GM23338 (cell line): ENCODE data around the gene TAT. TPM values are rescaled to one million over a fixed set of nuclear protein-coding genes. Genes with fewer than 3 reads are reported as not detected.
A peak's percentile ranks its signal among the peaks of the same experiment; 100 is the strongest.

ENCODE experiments used
- ATAC-seq: fragments of 200-7000 bp; cut with Tn5 transposase; 3 replicates; pipeline ENCODE4 v1.9.1; 2020
- DNase-seq: peaks from one replicate; pipeline ENCODE4 v3.0.0-alpha.2; 2015; ENCODE audit warnings: low spot score
- H2AFZ ChIP-seq: fragments of 200-600 bp; sonication (generic); 2 replicates; pipeline ENCODE4 v1.8.0; 2016; ENCODE audit warnings: antibody characterized with exemption, mild to moderate bottlenecking, moderate library complexity
- H3F3A ChIP-seq: fragments of 200-600 bp; sonication (generic); replicated peaks from 2 replicates; pipeline ENCODE4 v1.8.0; 2017; ENCODE audit warnings: antibody characterized with exemption, mixed run types, low read depth
- H3K27ac ChIP-seq: fragments of 200-600 bp; sonication (generic); 2 replicates; pipeline ENCODE4 v1.6.1; 2016; ENCODE audit warnings: low read depth
- H3K27me3 ChIP-seq: fragments of 200-600 bp; sonication (generic); 2 replicates; pipeline ENCODE4 v1.8.0; 2016; ENCODE audit warnings: mild to moderate bottlenecking, mixed run types, moderate library complexity; ENCODE audit not compliant: insufficient read depth
- H3K36me3 ChIP-seq: fragments of 200-600 bp; sonication (generic); 2 replicates; pipeline ENCODE4 v1.8.0; 2016; ENCODE audit warnings: mild to moderate bottlenecking; ENCODE audit not compliant: insufficient read depth
- H3K4me1 ChIP-seq: fragments of 200-600 bp; sonication (generic); 2 replicates; pipeline ENCODE4 v1.8.0; 2016; ENCODE audit warnings: mild to moderate bottlenecking, moderate library complexity; ENCODE audit not compliant: insufficient read depth
- H3K4me2 ChIP-seq: fragments of 200-600 bp; sonication (generic); 2 replicates; pipeline ENCODE4 v1.7.1; 2017; ENCODE audit warnings: mixed run types
- H3K4me3 ChIP-seq: fragments of 200-600 bp; sonication (generic); 2 replicates; pipeline ENCODE4 v1.6.1; 2016; ENCODE audit warnings: mixed run types
- H3K79me2 ChIP-seq: fragments of 200-600 bp; sonication (generic); replicated peaks from 2 replicates; pipeline ENCODE4 v1.8.0; 2017; ENCODE audit warnings: mild to moderate bottlenecking; ENCODE audit not compliant: insufficient read depth
- H3K9me2 ChIP-seq: fragments of 200-600 bp; sonication (generic); 2 replicates; pipeline ENCODE4 v1.8.0; 2017; ENCODE audit not compliant: insufficient read depth
- H4K20me1 ChIP-seq: fragments of 200-600 bp; sonication (generic); replicated peaks from 2 replicates; pipeline ENCODE4 v1.8.0; 2017; ENCODE audit warnings: mild to moderate bottlenecking; ENCODE audit not compliant: insufficient read depth
- H3K27ac Mint-ChIP-seq: 2 replicates; pipeline ENCODE4 v1.8.0; 2020; ENCODE audit warnings: inconsistent platforms, mild to moderate bottlenecking, moderate library complexity, mixed read lengths
- H3K27me3 Mint-ChIP-seq: 3 replicates; pipeline ENCODE4 v1.8.0; 2022; ENCODE audit warnings: low read depth, mild to moderate bottlenecking, moderate library complexity, mixed read lengths, inconsistent platforms; ENCODE audit not compliant: insufficient read depth, poor library complexity
- H3K36me3 Mint-ChIP-seq: 3 replicates; pipeline ENCODE4 v1.8.0; 2021; ENCODE audit warnings: low read depth, mild to moderate bottlenecking, inconsistent platforms, moderate library complexity, mixed read lengths
- H3K4me1 Mint-ChIP-seq: 3 replicates; pipeline ENCODE4 v1.8.0; 2020; ENCODE audit warnings: mild to moderate bottlenecking, inconsistent platforms, mixed read lengths
- H3K4me3 Mint-ChIP-seq: 3 replicates; pipeline ENCODE4 v1.8.0; 2021; ENCODE audit warnings: moderate library complexity, mild to moderate bottlenecking, inconsistent platforms, mixed read lengths
- H3K9me3 Mint-ChIP-seq: 3 replicates; pipeline ENCODE4 v1.8.0; 2020; ENCODE audit warnings: moderate library complexity, mild to moderate bottlenecking, inconsistent platforms, mixed read lengths
- CREB1 ChIP-seq: fragments of 250-450 bp; sonication (Bioruptor Pico); IDR thresholded peaks from 2 replicates; pipeline ENCODE4 v1.5.0; 2020; ENCODE audit warnings: low read depth, mild to moderate bottlenecking, moderate library complexity
- EZH2 ChIP-seq: fragments of 200-600 bp; sonication (generic); IDR thresholded peaks from one replicate; pipeline ENCODE4 v1.8.0; 2017; ENCODE audit warnings: antibody characterized with exemption, mild to moderate bottlenecking, low read depth; ENCODE audit not compliant: unreplicated experiment
- NANOG ChIP-seq: IDR thresholded peaks from 2 replicates; pipeline ENCODE4 v1.6.1; 2016; ENCODE audit warnings: antibody characterized with exemption, borderline replicate concordance
- STAT1 ChIP-seq: IDR thresholded peaks from one replicate; pipeline ENCODE4 v1.6.1; 2016; ENCODE audit warnings: antibody characterized with exemption; ENCODE audit not compliant: unreplicated experiment
- ZNF114 ChIP-seq: fragments of 250-450 bp; sonication (Bioruptor Pico); IDR thresholded peaks from 2 replicates; pipeline ENCODE4 v1.5.0; 2020; ENCODE audit warnings: mild to moderate bottlenecking, moderate library complexity
- ZNF331 ChIP-seq: fragments of 250-450 bp; sonication (Bioruptor Pico); IDR thresholded peaks from 2 replicates; pipeline ENCODE4 v1.5.0; 2020; ENCODE audit warnings: low read depth, mild to moderate bottlenecking, moderate library complexity
- polyA plus RNA-seq: library from polyadenylated mRNA; unstranded; fragments of >200 nt; fragmentation: Nextera tagmentation; extraction: Ambion mirVana; gene quantifications from 2 replicates; pipeline ENCODE4 v1.2.1, GENCODE V29; 2016
- total RNA-seq: library from RNA; depleted of rRNA; stranded (reverse); fragments of >200 nt; shearing (Covaris generic); gene quantifications from 2 replicates; pipeline ENCODE4 v1.2.3, GENCODE V29; 2014
- TF ChIP-seq, protein P1 (sequence below): IDR thresholded peaks from 2 replicates; pipeline ENCODE4 v1.6.1; 2016; ENCODE audit warnings: antibody characterized with exemption
- TF ChIP-seq, protein P2 (sequence below): IDR thresholded peaks from one replicate; pipeline ENCODE4 v1.6.1; 2018; ENCODE audit warnings: antibody characterized with exemption; ENCODE audit not compliant: unreplicated experiment
- TF ChIP-seq, protein P3 (sequence below): fragments of 250-450 bp; sonication (Bioruptor Pico); IDR thresholded peaks from 2 replicates; pipeline ENCODE4 v1.5.0; 2020; ENCODE audit warnings: mild to moderate bottlenecking, moderate library complexity

The TAT gene
- total and polyA plus RNA-seq, 2 experiments from 2014 or later, result 0.05 TPM; not detected in 1

DNA sequence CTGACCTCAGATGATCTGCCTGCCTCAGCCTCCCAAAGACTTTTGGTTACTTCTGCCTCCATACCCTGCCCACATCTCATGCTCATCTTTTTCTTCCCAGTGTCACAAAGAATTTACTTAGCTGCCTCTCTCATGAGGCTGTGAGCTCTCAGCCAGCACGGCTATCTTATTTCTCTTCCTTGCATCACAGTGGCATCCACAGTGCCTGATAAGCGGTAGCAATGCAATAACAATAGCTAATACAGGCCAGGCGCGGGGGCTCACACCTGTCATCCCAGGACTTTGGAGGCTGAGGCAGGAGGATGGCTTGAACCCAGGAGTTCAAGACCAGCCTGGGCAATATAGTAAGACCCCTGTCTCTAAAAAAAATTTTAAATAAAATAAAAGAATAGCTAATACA is 33.6 kb upstream of the TAT start (continued):
- TF ChIP-seq, protein P1, sequence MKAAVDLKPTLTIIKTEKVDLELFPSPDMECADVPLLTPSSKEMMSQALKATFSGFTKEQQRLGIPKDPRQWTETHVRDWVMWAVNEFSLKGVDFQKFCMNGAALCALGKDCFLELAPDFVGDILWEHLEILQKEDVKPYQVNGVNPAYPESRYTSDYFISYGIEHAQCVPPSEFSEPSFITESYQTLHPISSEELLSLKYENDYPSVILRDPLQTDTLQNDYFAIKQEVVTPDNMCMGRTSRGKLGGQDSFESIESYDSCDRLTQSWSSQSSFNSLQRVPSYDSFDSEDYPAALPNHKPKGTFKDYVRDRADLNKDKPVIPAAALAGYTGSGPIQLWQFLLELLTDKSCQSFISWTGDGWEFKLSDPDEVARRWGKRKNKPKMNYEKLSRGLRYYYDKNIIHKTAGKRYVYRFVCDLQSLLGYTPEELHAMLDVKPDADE, result no peak
- TF ChIP-seq NANOG (no peak), CREB1 (CRISPR knock-in tag) (no peak), EZH2 (no peak)
- TF ChIP-seq, protein P2, sequence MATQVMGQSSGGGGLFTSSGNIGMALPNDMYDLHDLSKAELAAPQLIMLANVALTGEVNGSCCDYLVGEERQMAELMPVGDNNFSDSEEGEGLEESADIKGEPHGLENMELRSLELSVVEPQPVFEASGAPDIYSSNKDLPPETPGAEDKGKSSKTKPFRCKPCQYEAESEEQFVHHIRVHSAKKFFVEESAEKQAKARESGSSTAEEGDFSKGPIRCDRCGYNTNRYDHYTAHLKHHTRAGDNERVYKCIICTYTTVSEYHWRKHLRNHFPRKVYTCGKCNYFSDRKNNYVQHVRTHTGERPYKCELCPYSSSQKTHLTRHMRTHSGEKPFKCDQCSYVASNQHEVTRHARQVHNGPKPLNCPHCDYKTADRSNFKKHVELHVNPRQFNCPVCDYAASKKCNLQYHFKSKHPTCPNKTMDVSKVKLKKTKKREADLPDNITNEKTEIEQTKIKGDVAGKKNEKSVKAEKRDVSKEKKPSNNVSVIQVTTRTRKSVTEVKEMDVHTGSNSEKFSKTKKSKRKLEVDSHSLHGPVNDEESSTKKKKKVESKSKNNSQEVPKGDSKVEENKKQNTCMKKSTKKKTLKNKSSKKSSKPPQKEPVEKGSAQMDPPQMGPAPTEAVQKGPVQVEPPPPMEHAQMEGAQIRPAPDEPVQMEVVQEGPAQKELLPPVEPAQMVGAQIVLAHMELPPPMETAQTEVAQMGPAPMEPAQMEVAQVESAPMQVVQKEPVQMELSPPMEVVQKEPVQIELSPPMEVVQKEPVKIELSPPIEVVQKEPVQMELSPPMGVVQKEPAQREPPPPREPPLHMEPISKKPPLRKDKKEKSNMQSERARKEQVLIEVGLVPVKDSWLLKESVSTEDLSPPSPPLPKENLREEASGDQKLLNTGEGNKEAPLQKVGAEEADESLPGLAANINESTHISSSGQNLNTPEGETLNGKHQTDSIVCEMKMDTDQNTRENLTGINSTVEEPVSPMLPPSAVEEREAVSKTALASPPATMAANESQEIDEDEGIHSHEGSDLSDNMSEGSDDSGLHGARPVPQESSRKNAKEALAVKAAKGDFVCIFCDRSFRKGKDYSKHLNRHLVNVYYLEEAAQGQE, result no peak

DNA sequence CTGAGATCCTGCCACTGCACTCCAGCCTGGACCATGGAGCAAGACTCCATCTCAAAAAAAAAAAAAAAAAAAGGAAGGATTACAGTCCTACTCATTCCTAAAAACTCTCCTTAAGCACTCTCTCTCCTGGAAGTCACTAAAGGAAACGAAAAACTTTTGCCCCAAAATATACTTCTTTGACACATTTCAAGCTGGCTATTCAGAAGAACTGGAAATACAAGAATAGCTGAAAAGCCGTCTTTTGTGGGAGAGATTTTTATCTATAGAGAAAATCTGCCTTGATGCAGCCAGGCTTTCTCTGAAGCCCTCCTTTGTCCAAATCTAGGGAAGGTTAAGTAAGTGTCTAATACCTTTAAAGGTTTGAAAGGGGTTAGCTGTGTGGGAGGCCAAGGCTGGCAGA is 32.2 kb upstream of the TAT start:
- H3K36me3 ChIP-seq, result no peaks in the 10 kb centered on the region
- H3K27ac ChIP-seq, result no peak overlapping the region
- no peaks in the 10 kb centered on the region for H3K9me2 ChIP-seq
- peaks cover 8% of the 10 kb centered on the region for H3K4me1 Mint-ChIP-seq
- ATAC-seq (no peak), DNase-seq (no peak)
- no peaks in the 10 kb centered on the region; the same call in 1 of the 2 replicates for H3K4me1 ChIP-seq
- no peaks in the 10 kb centered on the region for H3F3A ChIP-seq
- H4K20me1 ChIP-seq, result no peaks in the 10 kb centered on the region
- no peak overlapping the region for H2AFZ ChIP-seq
- H3K79me2 ChIP-seq, result no peaks in the 10 kb centered on the region
- TF ChIP-seq ZNF114 (CRISPR knock-in tag) (no peak), CREB1 (CRISPR knock-in tag) (no peak)
- H3K27me3 ChIP-seq, result no peaks in the 10 kb centered on the region
- H3K36me3 Mint-ChIP-seq, result no peaks in the 10 kb centered on the region
- no peak overlapping the region for H3K4me3 Mint-ChIP-seq
- no peak overlapping the region for H3K4me2 ChIP-seq
- H3K27ac Mint-ChIP-seq, result no peak overlapping the region
- peaks cover 12% of the 10 kb centered on the region for H3K27me3 Mint-ChIP-seq
- no peak overlapping the region for H3K4me3 ChIP-seq
- H3K9me3 Mint-ChIP-seq, result no peaks in the 10 kb centered on the region

DNA sequence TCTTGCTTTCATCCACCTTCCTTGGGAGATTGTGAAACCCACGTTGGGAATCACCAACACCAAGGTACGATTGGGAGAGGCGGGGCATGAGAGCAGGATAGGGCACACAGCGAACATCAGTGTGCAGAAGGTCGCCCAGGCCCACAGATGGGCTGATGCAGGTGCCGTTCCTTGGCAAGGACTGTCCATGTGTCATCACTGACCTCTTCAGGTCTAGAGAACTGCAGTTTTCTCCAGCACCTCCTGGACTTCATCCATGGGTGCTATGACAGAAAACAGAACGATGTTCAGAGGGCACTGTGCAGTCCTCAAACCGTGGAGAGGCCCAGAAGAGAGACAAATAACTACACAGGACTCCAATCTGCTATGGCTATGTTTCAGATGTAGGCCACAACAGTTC is 23.9 kb upstream of the TAT start:
- H3K9me3 Mint-ChIP-seq, result no peaks in the 10 kb centered on the region
- ATAC-seq (no peak), DNase-seq (no peak)
- no peak overlapping the region for H3K4me3 Mint-ChIP-seq
- Histone ChIP-seq H3K27ac (no peak overlapping the region), H3K9me2 (no peaks in the 10 kb centered on the region; the same call in 1 of the 2 replicates), H3K36me3 (no peaks in the 10 kb centered on the region), H4K20me1 (no peaks in the 10 kb centered on the region), H3K4me3 (no peak overlapping the region), H3K4me1 (no peaks in the 10 kb centered on the region), H3K4me2 (no peak overlapping the region), H2AFZ (0 out of 2 replicates have a peak overlapping the region, but pooled peaks have one; percentile 32), H3K27me3 (no peaks in the 10 kb centered on the region), H3F3A (no peaks in the 10 kb centered on the region), H3K79me2 (no peaks in the 10 kb centered on the region)
- H3K4me1 Mint-ChIP-seq, result no peaks in the 10 kb centered on the region
- no peak overlapping the region for H3K27ac Mint-ChIP-seq
- H3K27me3 Mint-ChIP-seq, result peaks cover 3% of the 10 kb centered on the region
- no peaks in the 10 kb centered on the region for H3K36me3 Mint-ChIP-seq
- no peak for TF ChIP-seq EZH2
- no peak for TF ChIP-seq STAT1
- no peak for TF ChIP-seq ZNF114 (CRISPR knock-in tag)
- TF ChIP-seq, protein P3, sequence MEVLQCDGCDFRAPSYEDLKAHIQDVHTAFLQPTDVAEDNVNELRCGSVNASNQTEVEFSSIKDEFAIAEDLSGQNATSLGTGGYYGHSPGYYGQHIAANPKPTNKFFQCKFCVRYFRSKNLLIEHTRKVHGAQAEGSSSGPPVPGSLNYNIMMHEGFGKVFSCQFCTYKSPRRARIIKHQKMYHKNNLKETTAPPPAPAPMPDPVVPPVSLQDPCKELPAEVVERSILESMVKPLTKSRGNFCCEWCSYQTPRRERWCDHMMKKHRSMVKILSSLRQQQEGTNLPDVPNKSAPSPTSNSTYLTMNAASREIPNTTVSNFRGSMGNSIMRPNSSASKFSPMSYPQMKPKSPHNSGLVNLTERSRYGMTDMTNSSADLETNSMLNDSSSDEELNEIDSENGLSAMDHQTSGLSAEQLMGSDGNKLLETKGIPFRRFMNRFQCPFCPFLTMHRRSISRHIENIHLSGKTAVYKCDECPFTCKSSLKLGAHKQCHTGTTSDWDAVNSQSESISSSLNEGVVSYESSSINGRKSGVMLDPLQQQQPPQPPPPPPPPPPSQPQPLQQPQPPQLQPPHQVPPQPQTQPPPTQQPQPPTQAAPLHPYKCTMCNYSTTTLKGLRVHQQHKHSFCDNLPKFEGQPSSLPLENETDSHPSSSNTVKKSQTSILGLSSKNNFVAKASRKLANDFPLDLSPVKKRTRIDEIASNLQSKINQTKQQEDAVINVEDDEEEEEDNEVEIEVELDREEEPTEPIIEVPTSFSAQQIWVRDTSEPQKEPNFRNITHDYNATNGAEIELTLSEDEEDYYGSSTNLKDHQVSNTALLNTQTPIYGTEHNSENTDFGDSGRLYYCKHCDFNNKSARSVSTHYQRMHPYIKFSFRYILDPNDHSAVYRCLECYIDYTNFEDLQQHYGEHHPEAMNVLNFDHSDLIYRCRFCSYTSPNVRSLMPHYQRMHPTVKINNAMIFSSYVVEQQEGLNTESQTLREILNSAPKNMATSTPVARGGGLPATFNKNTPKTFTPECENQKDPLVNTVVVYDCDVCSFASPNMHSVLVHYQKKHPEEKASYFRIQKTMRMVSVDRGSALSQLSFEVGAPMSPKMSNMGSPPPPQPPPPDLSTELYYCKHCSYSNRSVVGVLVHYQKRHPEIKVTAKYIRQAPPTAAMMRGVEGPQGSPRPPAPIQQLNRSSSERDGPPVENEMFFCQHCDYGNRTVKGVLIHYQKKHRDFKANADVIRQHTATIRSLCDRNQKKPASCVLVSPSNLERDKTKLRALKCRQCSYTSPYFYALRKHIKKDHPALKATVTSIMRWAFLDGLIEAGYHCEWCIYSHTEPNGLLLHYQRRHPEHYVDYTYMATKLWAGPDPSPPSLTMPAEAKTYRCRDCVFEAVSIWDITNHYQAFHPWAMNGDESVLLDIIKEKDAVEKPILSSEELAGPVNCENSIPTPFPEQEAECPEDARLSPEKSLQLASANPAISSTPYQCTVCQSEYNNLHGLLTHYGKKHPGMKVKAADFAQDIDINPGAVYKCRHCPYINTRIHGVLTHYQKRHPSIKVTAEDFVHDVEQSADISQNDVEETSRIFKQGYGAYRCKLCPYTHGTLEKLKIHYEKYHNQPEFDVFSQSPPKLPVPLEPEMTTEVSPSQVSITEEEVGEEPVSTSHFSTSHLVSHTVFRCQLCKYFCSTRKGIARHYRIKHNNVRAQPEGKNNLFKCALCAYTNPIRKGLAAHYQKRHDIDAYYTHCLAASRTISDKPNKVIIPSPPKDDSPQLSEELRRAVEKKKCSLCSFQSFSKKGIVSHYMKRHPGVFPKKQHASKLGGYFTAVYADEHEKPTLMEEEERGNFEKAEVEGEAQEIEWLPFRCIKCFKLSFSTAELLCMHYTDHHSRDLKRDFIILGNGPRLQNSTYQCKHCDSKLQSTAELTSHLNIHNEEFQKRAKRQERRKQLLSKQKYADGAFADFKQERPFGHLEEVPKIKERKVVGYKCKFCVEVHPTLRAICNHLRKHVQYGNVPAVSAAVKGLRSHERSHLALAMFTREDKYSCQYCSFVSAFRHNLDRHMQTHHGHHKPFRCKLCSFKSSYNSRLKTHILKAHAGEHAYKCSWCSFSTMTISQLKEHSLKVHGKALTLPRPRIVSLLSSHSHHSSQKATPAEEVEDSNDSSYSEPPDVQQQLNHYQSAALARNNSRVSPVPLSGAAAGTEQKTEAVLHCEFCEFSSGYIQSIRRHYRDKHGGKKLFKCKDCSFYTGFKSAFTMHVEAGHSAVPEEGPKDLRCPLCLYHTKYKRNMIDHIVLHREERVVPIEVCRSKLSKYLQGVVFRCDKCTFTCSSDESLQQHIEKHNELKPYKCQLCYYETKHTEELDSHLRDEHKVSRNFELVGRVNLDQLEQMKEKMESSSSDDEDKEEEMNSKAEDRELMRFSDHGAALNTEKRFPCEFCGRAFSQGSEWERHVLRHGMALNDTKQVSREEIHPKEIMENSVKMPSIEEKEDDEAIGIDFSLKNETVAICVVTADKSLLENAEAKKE (CRISPR knock-in tag), result no peak
- no peak for TF ChIP-seq ZNF331 (CRISPR knock-in tag)
